GM19455 (cell line): ENCODE data around the gene PLXDC2.

Source experiments
- ATAC-seq: cut with Tn5 transposase; IDR thresholded peaks from one replicate; pipeline ENCODE4 v1.9.1; 2021; ENCODE audit not compliant: unreplicated experiment

The PLXDC2 gene

GRCh38 chr10:19815731-19816410 is 361 bp upstream of the PLXDC2 start:
- ATAC-seq = no peak

- no peak for ATAC-seq
Measured at GRCh38 chr10:19817231-19817933, 1.1 kb downstream of the PLXDC2 start.

GRCh38 chr10:19818876-19819275 is 2.6 kb downstream of the PLXDC2 start:
- no peak for ATAC-seq

GRCh38 chr10:19819419-19820033 is 3.3 kb downstream of the PLXDC2 start:
- no peak for ATAC-seq

- ATAC-seq = no peak
Measured at GRCh38 chr10:19824381-19825342, 8.4 kb downstream of the PLXDC2 start.

- no peak for ATAC-seq
Measured at GRCh38 chr10:19825700-19826099, 9.5 kb downstream of the PLXDC2 start.

GRCh38 chr10:19826712-19827111 is 10.5 kb downstream of the PLXDC2 start:
- no peak for ATAC-seq

GRCh38 chr10:19828278-19829049 is 12.2 kb downstream of the PLXDC2 start:
- no peak for ATAC-seq

GRCh38 chr10:19832699-19833098 is 16.5 kb downstream of the PLXDC2 start:
- ATAC-seq = no peak

- ATAC-seq = no peak
Measured at GRCh38 chr10:19833170-19833824, 17.1 kb downstream of the PLXDC2 start.

- no peak for ATAC-seq
Measured at GRCh38 chr10:19835952-19836351, 19.7 kb downstream of the PLXDC2 start.

- no peak for ATAC-seq
Measured at GRCh38 chr10:19839090-19839489, 22.9 kb downstream of the PLXDC2 start.

GRCh38 chr10:19839552-19839951 is 23.3 kb downstream of the PLXDC2 start:
- no peak for ATAC-seq

- no peak for ATAC-seq
Measured at GRCh38 chr10:19840776-19841175, 24.5 kb downstream of the PLXDC2 start.

- no peak for ATAC-seq
Measured at GRCh38 chr10:19843487-19843886, 27.3 kb downstream of the PLXDC2 start.

GRCh38 chr10:19845503-19846368 is 29.5 kb downstream of the PLXDC2 start:
- ATAC-seq = no peak

GRCh38 chr10:19847321-19847720 is 31.1 kb downstream of the PLXDC2 start:
- no peak for ATAC-seq

- no peak for ATAC-seq
Measured at GRCh38 chr10:19848226-19848985, 32.2 kb downstream of the PLXDC2 start.
